HAP-1 (cell line): ENCODE results near the gene SULT1C2.

Experiments
- DNase-seq, 2 experiments: peaks; one replicate each; pipeline ENCODE4 v3.0.0-alpha.2; 2016 to 2020; ENCODE audit warnings: low spot score in 2 of 2
- H3K27me3 ChIP-seq: fragments of 250-450 bp; sonication (Bioruptor Pico); 2 replicates; pipeline ENCODE4 v1.5.1; 2020; ENCODE audit warnings: low read depth, mild to moderate bottlenecking, moderate library complexity
- H3K36me3 ChIP-seq: fragments of 250-450 bp; sonication (Bioruptor Pico); replicated peaks from 2 replicates; pipeline ENCODE4 v1.5.1; 2020; ENCODE audit warnings: mild to moderate bottlenecking
- H3K4me1 ChIP-seq: fragments of 250-450 bp; sonication (Bioruptor Pico); 2 replicates; pipeline ENCODE4 v1.5.1; 2020; ENCODE audit warnings: mild to moderate bottlenecking
- H3K4me3 ChIP-seq: fragments of 250-450 bp; sonication (Bioruptor Pico); 2 replicates; pipeline ENCODE4 v1.5.1; 2020; ENCODE audit warnings: mild to moderate bottlenecking, moderate library complexity
- H3K9me3 ChIP-seq: fragments of 250-450 bp; sonication (Bioruptor Pico); 2 replicates; pipeline ENCODE4 v1.5.1; 2020; ENCODE audit warnings: mild to moderate bottlenecking, moderate library complexity
- in situ Hi-C: fragments of 300-500 bp; cut with MboI; formaldehyde crosslinking; loops from 3 replicates; pipeline ENCODE4 v1.14.3; 2020; ENCODE audit warnings: low sequenced_read_pairs, inconsistent platforms, mixed read lengths

The SULT1C2 gene

GRCh38 chr2:108314586-108315296 is 26.0 kb downstream of the SULT1C2 start:
- no peak for DNase-seq
- no peak overlapping the region for H3K4me3 ChIP-seq
- H3K9me3 ChIP-seq = no peaks in the 10 kb centered on the region
- in situ Hi-C loops = no loop called here
- H3K4me1 ChIP-seq = no peaks in the 10 kb centered on the region
- H3K27me3 ChIP-seq = no peaks in the 10 kb centered on the region
- H3K36me3 ChIP-seq = no peaks in the 10 kb centered on the region

GRCh38 chr2:108315444-108315934 is 26.8 kb downstream of the SULT1C2 start:
- DNase-seq = peak; percentile 21 to 31
- Histone ChIP-seq H3K9me3 (no peaks in the 10 kb centered on the region), H3K4me1 (no peaks in the 10 kb centered on the region), H3K27me3 (no peaks in the 10 kb centered on the region), H3K36me3 (no peaks in the 10 kb centered on the region), H3K4me3 (no peak overlapping the region)
- in situ Hi-C loops = no loop called here

GRCh38 chr2:108316033-108316432 is 27.3 kb downstream of the SULT1C2 start:
- no peaks in the 10 kb centered on the region for H3K36me3 ChIP-seq
- in situ Hi-C loops = no loop called here
- no peak for DNase-seq
- no peaks in the 10 kb centered on the region for H3K9me3 ChIP-seq
- H3K4me3 ChIP-seq = no peak overlapping the region
- no peaks in the 10 kb centered on the region for H3K4me1 ChIP-seq
- H3K27me3 ChIP-seq = no peaks in the 10 kb centered on the region

DNA sequence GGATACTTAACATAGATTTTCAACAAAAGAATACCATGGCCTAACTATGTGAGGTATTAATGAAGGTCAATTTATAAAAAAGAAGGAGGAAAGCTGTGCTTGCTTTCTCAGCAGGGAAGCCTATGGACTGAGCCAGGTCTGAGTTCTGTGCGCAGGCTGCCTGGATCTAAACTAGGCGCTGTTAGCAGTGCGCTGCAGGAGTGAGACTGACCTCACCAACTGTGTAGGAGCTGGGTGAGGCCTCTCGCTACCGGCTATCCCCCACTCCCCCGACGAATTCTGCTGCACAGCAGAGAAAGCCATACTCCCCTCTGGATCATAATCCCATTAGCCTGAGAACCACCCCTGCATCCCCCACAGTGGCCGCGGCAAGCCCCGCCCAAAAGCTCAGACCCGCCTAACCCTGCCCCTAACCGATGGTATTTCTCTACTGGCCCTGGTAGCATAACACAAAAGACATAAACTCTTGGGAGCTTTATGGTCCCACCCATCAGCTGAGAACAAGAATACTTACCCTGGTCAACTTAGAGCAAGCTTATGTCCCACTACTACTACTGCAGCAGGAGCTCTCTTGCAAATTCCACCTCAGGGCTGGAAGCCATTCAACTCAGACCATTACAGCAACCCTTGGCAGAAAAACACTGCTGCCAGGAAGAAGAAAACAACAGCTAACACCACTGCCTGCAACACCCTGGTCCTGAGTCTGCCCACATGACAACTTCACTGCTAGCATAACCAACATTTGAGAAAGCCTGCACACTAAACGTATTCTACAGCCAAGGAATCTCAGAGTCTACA is 28.0 kb downstream of the SULT1C2 start:
- Histone ChIP-seq H3K4me3 (no peak overlapping the region), H3K4me1 (no peaks in the 10 kb centered on the region), H3K9me3 (no peaks in the 10 kb centered on the region), H3K36me3 (no peaks in the 10 kb centered on the region), H3K27me3 (no peaks in the 10 kb centered on the region)
- in situ Hi-C loops = no loop called here
- DNase-seq = peak in 1 of 2 experiments; percentile 24

- in situ Hi-C loops = no loop called here
- Histone ChIP-seq H3K36me3 (no peaks in the 10 kb centered on the region), H3K9me3 (no peaks in the 10 kb centered on the region), H3K27me3 (0 out of 2 replicates have a peak, but pooled peaks cover 2% of the 10 kb centered on the region), H3K4me3 (no peak overlapping the region), H3K4me1 (no peaks in the 10 kb centered on the region)
- DNase-seq = no peak
These were observed 31.7 kb downstream of the SULT1C2 start for GRCh38 chr2:108320326-108320922.

GRCh38 chr2:108323619-108324018 is 34.9 kb downstream of the SULT1C2 start:
- DNase-seq = no peak
- Histone ChIP-seq H3K4me3 (no peak overlapping the region), H3K4me1 (no peaks in the 10 kb centered on the region), H3K27me3 (0 out of 2 replicates have a peak, but pooled peaks cover 5% of the 10 kb centered on the region), H3K36me3 (no peaks in the 10 kb centered on the region), H3K9me3 (no peaks in the 10 kb centered on the region)
- in situ Hi-C loops = no loop called here

DNA sequence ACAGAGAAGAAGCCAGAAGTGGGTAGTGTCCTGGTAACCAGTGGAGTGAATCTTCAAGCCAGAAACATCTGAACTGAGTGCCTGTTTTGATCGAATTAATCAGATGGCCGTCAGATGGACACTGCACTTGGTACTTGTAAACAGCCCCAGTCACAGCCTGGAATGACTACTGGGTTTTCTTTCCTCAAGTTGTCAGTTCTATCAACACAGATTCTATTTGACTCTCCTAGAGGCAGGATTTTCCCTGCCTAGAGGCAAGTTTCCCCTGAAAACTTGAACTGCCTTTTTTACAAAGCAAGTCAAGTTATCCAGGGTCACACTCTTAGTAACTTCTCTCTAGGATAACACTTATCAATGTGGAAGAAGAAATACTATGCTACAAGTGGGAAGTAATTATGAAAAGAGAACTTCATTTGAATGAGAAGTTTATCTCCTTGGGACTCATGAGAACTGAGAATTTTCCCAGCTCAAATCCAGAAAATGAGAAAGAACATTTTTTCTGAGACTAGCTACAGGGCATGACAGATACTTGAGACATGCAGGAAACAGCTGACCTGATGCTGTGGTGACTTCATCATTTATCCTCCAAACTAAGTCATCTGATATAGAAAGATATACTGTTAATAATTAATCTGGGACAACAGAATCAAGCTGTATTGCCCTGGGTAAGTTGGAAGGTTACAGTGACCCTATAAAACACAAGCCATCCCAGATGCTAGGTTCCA is 36.0 kb downstream of the SULT1C2 start:
- no peak for DNase-seq
- H3K4me3 ChIP-seq = no peak overlapping the region

GRCh38 chr2:108325756-108326155 is 37.1 kb downstream of the SULT1C2 start:
- Histone ChIP-seq H3K27me3 (0 out of 2 replicates have a peak, but pooled peaks cover 5% of the 10 kb centered on the region), H3K4me3 (no peak overlapping the region), H3K9me3 (no peaks in the 10 kb centered on the region), H3K4me1 (no peaks in the 10 kb centered on the region), H3K36me3 (no peaks in the 10 kb centered on the region)
- DNase-seq = no peak
- in situ Hi-C loops = no loop called here

More for the DNA sequence above, 36.0 kb downstream of the SULT1C2 start:
- in situ Hi-C loops = no loop called here
- Histone ChIP-seq H3K27me3 (0 out of 2 replicates have a peak, but pooled peaks cover 5% of the 10 kb centered on the region), H3K9me3 (no peaks in the 10 kb centered on the region), H3K36me3 (no peaks in the 10 kb centered on the region), H3K4me1 (no peaks in the 10 kb centered on the region)

DNA sequence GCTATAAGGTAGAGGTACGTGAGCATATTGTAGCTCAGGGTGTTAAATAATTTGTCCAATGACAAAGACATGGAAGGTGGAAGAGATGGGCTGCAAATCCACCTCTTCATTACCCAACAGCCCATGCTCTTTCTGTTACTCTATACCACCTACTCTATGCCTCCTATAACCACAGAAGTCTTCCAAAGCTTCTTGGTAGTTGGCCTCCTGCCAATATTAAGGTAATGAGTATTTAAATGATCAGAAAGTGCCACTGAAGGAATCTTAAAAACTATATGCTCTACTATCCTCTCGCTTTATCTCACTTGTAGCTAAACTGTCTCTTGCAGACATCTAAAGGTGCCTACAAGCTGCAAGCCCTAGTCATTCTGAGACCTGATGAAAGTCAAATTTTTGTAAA is 41.1 kb downstream of the SULT1C2 start:
- H3K4me1 ChIP-seq = no peaks in the 10 kb centered on the region
- H3K4me3 ChIP-seq = no peak overlapping the region
- 0 out of 2 replicates have a peak, but pooled peaks cover 2% of the 10 kb centered on the region for H3K27me3 ChIP-seq
- in situ Hi-C loops = no loop called here
- H3K9me3 ChIP-seq = no peaks in the 10 kb centered on the region
- no peak for DNase-seq
- no peaks in the 10 kb centered on the region for H3K36me3 ChIP-seq

- no peaks in the 10 kb centered on the region for H3K9me3 ChIP-seq
- 0 out of 2 replicates have a peak, but pooled peaks cover 2% of the 10 kb centered on the region for H3K27me3 ChIP-seq
- no peaks in the 10 kb centered on the region for H3K4me1 ChIP-seq
- in situ Hi-C loops = no loop called here
- H3K4me3 ChIP-seq = no peak overlapping the region
- H3K36me3 ChIP-seq = no peaks in the 10 kb centered on the region
- no peak for DNase-seq
These were observed 42.3 kb downstream of the SULT1C2 start for GRCh38 chr2:108330979-108331378.

DNA sequence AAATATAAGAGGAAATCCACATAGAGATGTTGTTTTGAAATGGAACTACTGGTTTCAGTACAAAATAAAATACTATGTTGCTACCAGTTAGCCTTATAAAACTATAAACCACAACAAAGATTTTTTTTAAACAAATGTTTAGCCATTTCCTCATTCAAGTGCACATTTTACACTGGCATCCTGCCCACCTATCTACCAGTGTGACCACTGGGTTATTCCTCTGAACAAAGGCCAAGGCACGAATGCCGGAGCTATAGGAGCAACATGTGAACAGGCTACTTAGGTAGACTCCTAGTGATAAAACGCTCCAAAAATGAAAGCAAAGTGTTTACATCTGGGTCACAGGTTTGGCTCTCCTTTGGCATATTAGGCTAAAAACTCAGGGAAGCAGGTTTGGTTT is 57.3 kb downstream of the SULT1C2 start:
- Histone ChIP-seq H3K4me1 (no peaks in the 10 kb centered on the region), H3K27me3 (no peaks in the 10 kb centered on the region; the same call in 1 of the 2 replicates), H3K9me3 (no peaks in the 10 kb centered on the region), H3K4me3 (no peak overlapping the region), H3K36me3 (no peaks in the 10 kb centered on the region)
- in situ Hi-C loops = no loop called here
- DNase-seq = no peak

GRCh38 chr2:108346827-108347226 is 58.1 kb downstream of the SULT1C2 start:
- H3K9me3 ChIP-seq = no peaks in the 10 kb centered on the region
- in situ Hi-C loops = no loop called here

GRCh38 chr2:108347786-108348185 is 59.1 kb downstream of the SULT1C2 start:
- Histone ChIP-seq H3K27me3 (no peaks in the 10 kb centered on the region), H3K4me3 (no peak overlapping the region), H3K4me1 (no peaks in the 10 kb centered on the region), H3K36me3 (no peaks in the 10 kb centered on the region), H3K9me3 (no peaks in the 10 kb centered on the region)
- in situ Hi-C loops = no loop called here
- no peak for DNase-seq

More at GRCh38 chr2:108346827-108347226, 58.1 kb downstream of the SULT1C2 start:
- H3K4me1 ChIP-seq = no peaks in the 10 kb centered on the region
- DNase-seq = no peak
- no peaks in the 10 kb centered on the region for H3K27me3 ChIP-seq
- no peak overlapping the region for H3K4me3 ChIP-seq
- H3K36me3 ChIP-seq = no peaks in the 10 kb centered on the region
